ENCODE measurements around the gene CPEB1. TPM values are rescaled to one million over a fixed set of nuclear protein-coding genes. Genes with fewer than 3 reads are reported as not detected.

The CPEB1 gene
- total RNA-seq, 4 donors from 2014 or later = 0.53 to 4.2 (median 1.9) TPM

GRCh38 chr15:82587805-82588204, 59.4 kb downstream of the CPEB1 start:
- no peak for DNase-seq
- Histone ChIP-seq H3K4me1 (no peaks in the 10 kb centered on the region), H3K36me3 (no peaks in the 10 kb centered on the region), H3K9me3 (no peaks in the 10 kb centered on the region), H3K27me3 (no peaks in the 10 kb centered on the region), H3K4me3 (no peak overlapping the region), H3K27ac (no peak overlapping the region)
- TF ChIP-seq CTCF (IDR thresholded peaks at IDR 0.05) = no peak
- no peak for TF ChIP-seq POLR2A (IDR thresholded peaks at IDR 0.05)

GRCh38 chr15:82585072-82585471, 62.1 kb downstream of the CPEB1 start:
- Histone ChIP-seq H3K9me3 (no peaks in the 10 kb centered on the region), H3K27ac (no peak overlapping the region), H3K4me3 (no peak overlapping the region), H3K27me3 (no peaks in the 10 kb centered on the region), H3K4me1 (no peaks in the 10 kb centered on the region), H3K36me3 (no peaks in the 10 kb centered on the region)
- DNase-seq = no peak
- TF ChIP-seq POLR2A (IDR thresholded peaks at IDR 0.05) (no peak), CTCF (IDR thresholded peaks at IDR 0.05) (no peak)

GRCh38 chr15:82580713-82581112, 66.5 kb downstream of the CPEB1 start:
- TF ChIP-seq POLR2A (IDR thresholded peaks at IDR 0.05) (no peak), CTCF (IDR thresholded peaks at IDR 0.05) (no peak)
- H3K9me3 ChIP-seq = no peaks in the 10 kb centered on the region

GRCh38 chr15:82575335-82575734, 71.8 kb downstream of the CPEB1 start:
- Histone ChIP-seq H3K27ac (no peak overlapping the region), H3K4me1 (no peaks in the 10 kb centered on the region), H3K36me3 (no peaks in the 10 kb centered on the region), H3K9me3 (no peaks in the 10 kb centered on the region), H3K4me3 (no peak overlapping the region), H3K27me3 (no peaks in the 10 kb centered on the region)
- TF ChIP-seq CTCF (IDR thresholded peaks at IDR 0.05) = no peak
- TF ChIP-seq POLR2A (IDR thresholded peaks at IDR 0.05) = no peak
- DNase-seq = no peak

More at GRCh38 chr15:82580713-82581112, 66.5 kb downstream of the CPEB1 start:
- H3K4me3 ChIP-seq = no peak overlapping the region
- H3K27me3 ChIP-seq = no peaks in the 10 kb centered on the region
- DNase-seq = no peak
- no peaks in the 10 kb centered on the region for H3K4me1 ChIP-seq
- H3K36me3 ChIP-seq = no peaks in the 10 kb centered on the region
- H3K27ac ChIP-seq = no peak overlapping the region

- no peak for TF ChIP-seq CTCF (IDR thresholded peaks at IDR 0.05)
- TF ChIP-seq POLR2A (IDR thresholded peaks at IDR 0.05) = no peak
- no peak for DNase-seq
- Histone ChIP-seq H3K27me3 (no peaks in the 10 kb centered on the region), H3K9me3 (no peaks in the 10 kb centered on the region), H3K36me3 (no peaks in the 10 kb centered on the region), H3K4me1 (no peaks in the 10 kb centered on the region), H3K4me3 (no peak overlapping the region), H3K27ac (no peak overlapping the region)
These were observed 74.2 kb downstream of the CPEB1 start for GRCh38 chr15:82572986-82573385.

GRCh38 chr15:82572311-82572710, 74.9 kb downstream of the CPEB1 start:
- Histone ChIP-seq H3K4me1 (no peaks in the 10 kb centered on the region), H3K9me3 (no peaks in the 10 kb centered on the region), H3K4me3 (no peak overlapping the region), H3K36me3 (no peaks in the 10 kb centered on the region), H3K27me3 (no peaks in the 10 kb centered on the region), H3K27ac (peak overlapping the region in 2 of 4 donors; percentile 62 to 71)
- TF ChIP-seq CTCF (IDR thresholded peaks at IDR 0.05) (no peak), POLR2A (IDR thresholded peaks at IDR 0.05) (no peak)
- DNase-seq = no peak

Measured in Peyer's patch (tissue), 4 donors.